RWPE2 (cell line): ENCODE measurements around the gene CRMP1.

Source experiments
- ATAC-seq: fragments of 200-7000 bp; cut with Tn5 transposase; 3 replicates; pipeline ENCODE4 v1.9.1; 2021; ENCODE audit warnings: low read depth
- DNase-seq: peaks from one replicate; pipeline ENCODE4 v3.0.0-alpha.2; 2020; ENCODE audit warnings: low spot score
- H3K27ac ChIP-seq: fragments of 450-650 bp; 2 replicates; pipeline ENCODE4 v1.5.1; 2017; ENCODE audit warnings: mild to moderate bottlenecking; ENCODE audit not compliant: poor library complexity, severe bottlenecking
- H3K27me3 ChIP-seq: fragments of 250-450 bp; sonication (Bioruptor Pico); 2 replicates; pipeline ENCODE4 v1.5.1; 2021; ENCODE audit warnings: mild to moderate bottlenecking, moderate library complexity; ENCODE audit not compliant: insufficient read depth, poor library complexity, severe bottlenecking
- H3K36me3 ChIP-seq: fragments of 250-450 bp; sonication (Bioruptor Pico); 2 replicates; pipeline ENCODE4 v1.5.1; 2020; ENCODE audit warnings: low read depth, mild to moderate bottlenecking, moderate library complexity
- H3K4me1 ChIP-seq: fragments of 250-450 bp; sonication (Bioruptor Pico); 2 replicates; pipeline ENCODE4 v1.5.1; 2021; ENCODE audit warnings: mild to moderate bottlenecking, moderate library complexity; ENCODE audit not compliant: insufficient read depth, poor library complexity, severe bottlenecking
- H3K4me3 ChIP-seq: fragments of 250-450 bp; sonication (Bioruptor Pico); 2 replicates; pipeline ENCODE4 v1.5.1; 2021; ENCODE audit warnings: mild to moderate bottlenecking, moderate library complexity; ENCODE audit not compliant: severe bottlenecking
- H3K9me3 ChIP-seq: fragments of 250-450 bp; sonication (Bioruptor Pico); 2 replicates; pipeline ENCODE4 v1.5.1; 2021; ENCODE audit warnings: mild to moderate bottlenecking, moderate library complexity; ENCODE audit not compliant: severe bottlenecking
- TF ChIP-seq, protein P1 (sequence below): fragments of 450-650 bp; IDR thresholded peaks from one replicate; pipeline ENCODE4 v1.5.1; 2017; ENCODE audit warnings: mild to moderate bottlenecking, moderate library complexity; ENCODE audit not compliant: poor library complexity, severe bottlenecking

The CRMP1 gene

DNA sequence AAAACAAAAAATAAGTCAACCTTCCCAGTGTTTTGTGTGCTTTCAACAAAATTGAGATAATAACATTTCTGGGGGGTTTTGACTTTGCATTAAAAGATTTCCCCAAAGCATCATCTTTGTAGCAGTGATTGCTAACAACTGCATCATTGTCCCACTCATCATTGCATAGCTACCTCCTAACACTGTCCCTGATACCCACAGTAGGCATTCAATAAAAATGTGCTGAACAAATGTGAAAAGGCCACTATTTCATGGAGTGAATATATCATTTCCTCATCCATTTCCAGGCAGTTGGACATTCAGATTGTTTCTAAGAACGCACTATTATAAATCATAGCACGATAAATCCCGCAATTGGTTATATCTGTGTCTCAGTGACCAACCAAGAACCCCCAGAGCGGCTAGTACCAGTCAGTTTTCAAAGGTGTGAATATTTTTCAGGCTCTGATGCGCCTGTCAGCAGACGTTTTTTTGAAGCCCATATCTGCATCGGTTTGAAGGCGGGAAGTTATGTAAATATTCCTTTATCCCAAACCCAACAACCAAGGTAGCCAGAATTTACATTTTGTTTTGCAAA lies 36.0 kb upstream of the CRMP1 start:
- no peak overlapping the region for H3K4me3 ChIP-seq
- H3K27me3 ChIP-seq = peaks cover 51% of the 10 kb centered on the region
- no peaks in the 10 kb centered on the region for H3K4me1 ChIP-seq
- H3K36me3 ChIP-seq = no peaks in the 10 kb centered on the region
- DNase-seq = no peak
- no peak for ATAC-seq
- no peaks in the 10 kb centered on the region for H3K9me3 ChIP-seq
- no peak overlapping the region for H3K27ac ChIP-seq
- TF ChIP-seq, protein P1, sequence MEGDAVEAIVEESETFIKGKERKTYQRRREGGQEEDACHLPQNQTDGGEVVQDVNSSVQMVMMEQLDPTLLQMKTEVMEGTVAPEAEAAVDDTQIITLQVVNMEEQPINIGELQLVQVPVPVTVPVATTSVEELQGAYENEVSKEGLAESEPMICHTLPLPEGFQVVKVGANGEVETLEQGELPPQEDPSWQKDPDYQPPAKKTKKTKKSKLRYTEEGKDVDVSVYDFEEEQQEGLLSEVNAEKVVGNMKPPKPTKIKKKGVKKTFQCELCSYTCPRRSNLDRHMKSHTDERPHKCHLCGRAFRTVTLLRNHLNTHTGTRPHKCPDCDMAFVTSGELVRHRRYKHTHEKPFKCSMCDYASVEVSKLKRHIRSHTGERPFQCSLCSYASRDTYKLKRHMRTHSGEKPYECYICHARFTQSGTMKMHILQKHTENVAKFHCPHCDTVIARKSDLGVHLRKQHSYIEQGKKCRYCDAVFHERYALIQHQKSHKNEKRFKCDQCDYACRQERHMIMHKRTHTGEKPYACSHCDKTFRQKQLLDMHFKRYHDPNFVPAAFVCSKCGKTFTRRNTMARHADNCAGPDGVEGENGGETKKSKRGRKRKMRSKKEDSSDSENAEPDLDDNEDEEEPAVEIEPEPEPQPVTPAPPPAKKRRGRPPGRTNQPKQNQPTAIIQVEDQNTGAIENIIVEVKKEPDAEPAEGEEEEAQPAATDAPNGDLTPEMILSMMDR = no peak

DNA sequence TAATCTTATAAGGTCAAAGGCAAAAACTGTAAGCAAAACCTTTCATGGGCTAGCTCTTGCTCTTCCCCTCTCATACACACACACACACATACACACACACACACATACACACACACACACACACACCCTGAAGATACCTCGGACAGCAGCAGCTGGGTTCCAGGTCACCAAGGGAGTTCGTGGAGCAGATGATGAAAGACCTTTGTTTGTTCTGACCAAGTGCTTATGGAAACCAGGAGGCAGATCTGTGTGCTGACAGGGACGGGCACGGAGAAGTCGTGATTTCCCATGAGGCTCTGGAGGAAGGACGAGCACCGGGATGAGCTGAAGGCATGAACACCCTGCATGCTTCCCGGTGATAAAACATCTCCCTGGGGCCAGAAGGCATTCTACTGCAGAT lies 35.4 kb upstream of the CRMP1 start:
- no peaks in the 10 kb centered on the region for H3K36me3 ChIP-seq
- no peak for DNase-seq
- peaks cover 47% of the 10 kb centered on the region for H3K27me3 ChIP-seq
- H3K9me3 ChIP-seq = no peaks in the 10 kb centered on the region
- no peak overlapping the region for H3K27ac ChIP-seq
- H3K4me1 ChIP-seq = no peaks in the 10 kb centered on the region
- TF ChIP-seq, protein P1 = no peak
- ATAC-seq = no peak
- no peak overlapping the region for H3K4me3 ChIP-seq

DNA sequence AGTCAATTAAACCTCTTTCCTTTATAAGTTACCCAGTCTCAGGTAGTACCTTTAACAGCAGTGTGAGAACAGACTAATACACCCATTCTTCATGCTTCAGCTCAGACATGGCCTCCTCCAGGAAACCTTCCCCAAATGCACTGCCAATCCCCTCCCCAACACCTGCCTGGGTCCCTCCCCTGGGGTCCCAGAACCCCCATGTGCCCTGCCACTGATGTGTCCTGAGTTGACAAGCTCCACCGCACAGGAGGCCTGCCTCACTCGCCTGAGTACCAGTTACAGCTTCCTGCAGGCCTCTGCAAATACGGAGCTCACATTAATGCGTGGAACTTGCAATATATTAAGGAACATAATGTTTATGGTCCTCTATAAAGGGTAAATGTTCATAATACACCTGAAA lies 34.9 kb upstream of the CRMP1 start:
- Histone ChIP-seq H3K27ac (no peak overlapping the region), H3K4me1 (no peaks in the 10 kb centered on the region), H3K36me3 (no peaks in the 10 kb centered on the region), H3K9me3 (no peaks in the 10 kb centered on the region), H3K4me3 (no peak overlapping the region), H3K27me3 (peaks cover 42% of the 10 kb centered on the region)
- no peak for ATAC-seq
- no peak for DNase-seq
- TF ChIP-seq, protein P1 = no peak

DNA sequence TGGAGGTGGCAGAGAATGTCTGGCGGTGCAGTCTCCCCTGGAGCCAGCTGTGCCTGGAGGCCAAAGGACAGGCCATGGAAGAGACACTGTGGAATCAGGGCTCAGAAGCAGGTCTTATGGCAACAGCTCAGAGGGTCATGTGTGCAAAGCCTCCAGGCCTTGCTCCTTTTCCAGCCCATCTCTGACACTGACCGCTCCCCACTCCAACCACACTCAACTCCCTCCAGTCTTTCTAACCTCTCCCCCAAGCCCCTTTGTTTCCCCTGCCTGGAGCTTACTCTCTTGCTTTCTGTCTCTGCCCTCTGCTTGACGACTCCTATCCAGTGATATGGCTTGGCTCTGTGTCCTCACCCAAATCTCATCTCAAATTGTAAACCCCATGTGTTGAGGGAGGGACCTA lies 34.2 kb upstream of the CRMP1 start:
- Histone ChIP-seq H3K27me3 (peaks cover 35% of the 10 kb centered on the region), H3K4me3 (no peak overlapping the region), H3K27ac (no peak overlapping the region)

DNA sequence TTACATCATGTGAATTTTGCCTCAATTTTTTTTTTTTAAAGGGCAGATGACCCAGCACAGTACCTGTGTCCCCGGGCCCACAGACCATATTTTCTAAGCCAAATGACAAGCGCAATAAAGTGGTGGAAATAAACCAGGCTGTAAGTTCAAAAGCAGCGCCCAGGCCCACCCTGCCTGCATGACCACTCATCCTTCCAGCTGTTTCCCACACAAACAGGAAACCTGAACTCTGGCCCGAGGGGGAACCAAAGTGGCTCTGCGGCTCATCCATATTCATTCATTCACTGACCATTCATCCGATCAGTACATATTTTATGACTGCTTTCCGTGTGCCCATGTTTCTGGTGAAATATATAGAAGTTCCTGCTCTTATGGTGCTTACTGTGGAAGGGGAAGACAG lies 33.7 kb upstream of the CRMP1 start:
- Histone ChIP-seq H3K4me3 (no peak overlapping the region), H3K27ac (no peak overlapping the region)
- DNase-seq = no peak

More for the DNA sequence above, 34.2 kb upstream of the CRMP1 start:
- TF ChIP-seq, protein P1 = no peak
- ATAC-seq (no peak), DNase-seq (no peak)
- Histone ChIP-seq H3K36me3 (no peaks in the 10 kb centered on the region), H3K9me3 (no peaks in the 10 kb centered on the region), H3K4me1 (no peaks in the 10 kb centered on the region)

More for the DNA sequence above, 33.7 kb upstream of the CRMP1 start:
- no peaks in the 10 kb centered on the region for H3K4me1 ChIP-seq
- TF ChIP-seq, protein P1 = no peak
- peaks cover 35% of the 10 kb centered on the region for H3K27me3 ChIP-seq
- no peaks in the 10 kb centered on the region for H3K9me3 ChIP-seq
- H3K36me3 ChIP-seq = no peaks in the 10 kb centered on the region
- ATAC-seq = no peak
